ENCODE results near the gene HAGHL. TPM values are rescaled to one million over a fixed set of nuclear protein-coding genes. Genes with fewer than 3 reads are reported as not detected.
A peak's percentile ranks its signal among the peaks of the same experiment; 100 is the strongest.

HAGHL gene
- polyA plus RNA-seq, 2 of the 4 experiments (the other 2 are of a cell fraction): 4.4 to 22.0 TPM

DNA sequence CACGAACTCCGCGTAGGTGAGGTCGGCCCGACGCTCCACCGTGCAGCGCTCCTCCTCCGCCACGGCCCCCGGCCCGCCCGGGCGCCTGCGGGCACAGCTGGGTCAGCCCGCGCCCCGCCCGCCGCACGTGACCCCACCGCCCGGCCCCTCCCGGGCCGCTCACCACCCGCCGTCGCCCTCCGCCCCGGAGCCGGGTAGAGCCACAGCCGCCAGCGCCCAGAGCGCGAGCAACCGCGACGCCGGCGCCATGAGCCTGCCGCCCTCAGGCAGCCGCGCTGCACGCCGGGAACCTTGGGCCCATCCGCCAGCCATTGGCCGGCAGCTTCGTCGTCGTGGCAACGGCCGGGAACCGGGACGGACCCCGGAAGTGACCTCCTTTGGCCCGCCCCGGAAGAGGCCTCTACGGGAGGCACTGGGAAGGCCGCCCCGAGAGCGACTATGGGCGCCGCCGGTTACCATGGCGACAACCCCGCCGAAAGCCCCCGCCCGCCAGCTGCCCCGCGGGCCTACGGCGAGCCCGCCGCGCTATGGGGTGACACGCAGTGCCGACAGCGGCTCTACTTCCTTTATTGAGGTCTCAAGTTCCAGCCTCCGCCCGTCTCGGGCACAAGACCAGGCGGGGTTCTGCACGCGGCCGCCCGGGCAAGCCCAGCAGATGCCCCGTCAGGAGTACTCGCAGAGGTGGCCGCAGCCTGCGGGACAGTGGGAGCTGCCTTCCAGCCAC, 42.7 kb upstream of the HAGHL start, which contains the start of gene JMJD8 (continued):
- 0 out of 2 replicates have a peak, but pooled peaks have one; percentile 48 for TF ChIP-seq RFX5 (IDR thresholded peaks at IDR 0.05)
- TF ChIP-seq, protein P1, sequence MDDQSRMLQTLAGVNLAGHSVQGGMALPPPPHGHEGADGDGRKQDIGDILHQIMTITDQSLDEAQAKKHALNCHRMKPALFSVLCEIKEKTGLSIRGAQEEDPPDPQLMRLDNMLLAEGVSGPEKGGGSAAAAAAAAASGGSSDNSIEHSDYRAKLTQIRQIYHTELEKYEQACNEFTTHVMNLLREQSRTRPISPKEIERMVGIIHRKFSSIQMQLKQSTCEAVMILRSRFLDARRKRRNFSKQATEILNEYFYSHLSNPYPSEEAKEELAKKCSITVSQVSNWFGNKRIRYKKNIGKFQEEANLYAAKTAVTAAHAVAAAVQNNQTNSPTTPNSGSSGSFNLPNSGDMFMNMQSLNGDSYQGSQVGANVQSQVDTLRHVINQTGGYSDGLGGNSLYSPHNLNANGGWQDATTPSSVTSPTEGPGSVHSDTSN (IDR thresholded peaks at IDR 0.05): peak; percentile 46; the same call in 1 of the 2 replicates
- TF ChIP-seq, protein P2, sequence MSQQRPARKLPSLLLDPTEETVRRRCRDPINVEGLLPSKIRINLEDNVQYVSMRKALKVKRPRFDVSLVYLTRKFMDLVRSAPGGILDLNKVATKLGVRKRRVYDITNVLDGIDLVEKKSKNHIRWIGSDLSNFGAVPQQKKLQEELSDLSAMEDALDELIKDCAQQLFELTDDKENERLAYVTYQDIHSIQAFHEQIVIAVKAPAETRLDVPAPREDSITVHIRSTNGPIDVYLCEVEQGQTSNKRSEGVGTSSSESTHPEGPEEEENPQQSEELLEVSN (IDR thresholded peaks at IDR 0.05; ENCODE audit: borderline replicate concordance, low read depth): peak; percentile 97
- 0 out of 2 replicates have a peak, but pooled peaks have one; percentile 51 for TF ChIP-seq TP53 (CRISPR knock-in tag; IDR thresholded peaks at IDR 0.05)
- no peak for TF ChIP-seq ZSCAN20 (CRISPR knock-in tag; IDR thresholded peaks at IDR 0.05)
- TF ChIP-seq SREBF2 (IDR thresholded peaks at IDR 0.05): no peak
- TF ChIP-seq, protein P3, sequence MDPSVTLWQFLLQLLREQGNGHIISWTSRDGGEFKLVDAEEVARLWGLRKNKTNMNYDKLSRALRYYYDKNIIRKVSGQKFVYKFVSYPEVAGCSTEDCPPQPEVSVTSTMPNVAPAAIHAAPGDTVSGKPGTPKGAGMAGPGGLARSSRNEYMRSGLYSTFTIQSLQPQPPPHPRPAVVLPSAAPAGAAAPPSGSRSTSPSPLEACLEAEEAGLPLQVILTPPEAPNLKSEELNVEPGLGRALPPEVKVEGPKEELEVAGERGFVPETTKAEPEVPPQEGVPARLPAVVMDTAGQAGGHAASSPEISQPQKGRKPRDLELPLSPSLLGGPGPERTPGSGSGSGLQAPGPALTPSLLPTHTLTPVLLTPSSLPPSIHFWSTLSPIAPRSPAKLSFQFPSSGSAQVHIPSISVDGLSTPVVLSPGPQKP (IDR thresholded peaks at IDR 0.05; ENCODE audit: low read depth, low read length): no peak
- TF ChIP-seq, protein P4, sequence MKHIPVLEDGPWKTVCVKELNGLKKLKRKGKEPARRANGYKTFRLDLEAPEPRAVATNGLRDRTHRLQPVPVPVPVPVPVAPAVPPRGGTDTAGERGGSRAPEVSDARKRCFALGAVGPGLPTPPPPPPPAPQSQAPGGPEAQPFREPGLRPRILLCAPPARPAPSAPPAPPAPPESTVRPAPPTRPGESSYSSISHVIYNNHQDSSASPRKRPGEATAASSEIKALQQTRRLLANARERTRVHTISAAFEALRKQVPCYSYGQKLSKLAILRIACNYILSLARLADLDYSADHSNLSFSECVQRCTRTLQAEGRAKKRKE (CRISPR knock-in tag; IDR thresholded peaks at IDR 0.05; ENCODE audit: low read depth): no peak
- no peak for TF ChIP-seq HDAC2 (IDR thresholded peaks at IDR 0.05)
- TF ChIP-seq HOXB5 (CRISPR knock-in tag; IDR thresholded peaks at IDR 0.05): peak; percentile 68; the same call in 1 of the 2 replicates
- no peak for TF ChIP-seq JUNB (IDR thresholded peaks at IDR 0.05)
- peak; percentile 67; the same call in 1 of the 2 replicates for TF ChIP-seq NPAS2 (CRISPR knock-in tag; IDR thresholded peaks at IDR 0.05; ENCODE audit: borderline replicate concordance)

DNA sequence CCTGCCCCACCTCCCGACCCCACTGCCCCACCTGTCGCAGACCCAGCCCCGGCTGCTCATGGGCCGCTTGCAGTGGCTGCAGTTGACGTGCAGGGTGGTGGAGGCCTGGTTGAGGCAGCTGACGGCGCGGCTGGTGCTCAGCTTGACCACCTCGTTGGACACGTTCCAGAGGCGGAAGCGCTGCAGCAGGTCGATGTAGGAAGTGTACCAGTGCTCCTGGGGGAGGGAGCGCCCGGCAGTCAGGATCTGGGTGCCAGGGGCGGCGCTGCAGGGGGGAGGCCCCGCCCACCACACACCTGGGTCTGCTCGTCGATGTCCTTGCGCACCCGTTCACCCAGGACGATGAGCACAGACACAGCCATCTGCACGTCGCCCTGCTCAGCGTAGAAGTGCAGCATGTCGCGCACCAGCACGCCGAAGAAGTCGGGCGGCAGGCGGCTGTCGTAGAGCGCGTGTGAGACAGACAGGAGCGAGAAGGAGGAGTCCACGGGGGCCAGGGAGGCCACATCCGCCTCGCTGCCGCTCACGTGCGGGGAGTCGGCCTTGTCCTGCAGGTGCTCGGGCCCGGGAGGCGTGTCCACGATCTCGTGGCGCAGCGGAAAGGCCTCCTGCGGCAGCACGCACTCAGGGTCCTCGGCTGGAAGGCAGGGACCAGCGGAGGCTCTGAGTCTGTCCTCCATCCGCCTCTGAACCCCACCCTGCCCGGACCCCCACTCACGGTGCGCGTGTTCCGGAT, 41.8 kb upstream of the HAGHL start:
- Histone ChIP-seq H3K4me2 (peak overlapping the region; percentile 93), H3K9me3 (no peaks in the 10 kb centered on the region), H3K27ac (peak overlapping the region; percentile 91 to 93), H3K4me1 (peaks cover 37% of the 10 kb centered on the region), H3K4me3 (peak overlapping the region; percentile 76)
- ChIA-PET POLR2A (interaction anchor here (1.7 kb wide), 1 partner anchor 10 kb away, joined by 6 read pairs; no protein-coding TSS in a partner anchor), CTCF (interaction anchor here (0.8 to 4.8 kb wide), 3 partner anchors 18 to 27 kb away, joined by 3 to 32 read pairs (median 11); partner anchors contain the start of gene RHOT2)
- 94% methylated on average over 49 of the region's 61 CpGs for WGBS (ENCODE audit: missing lambda C conversion rate)
- ATAC-seq (no peak), DNase-seq (ENCODE audit: low read depth in 1 of 2, low spot score in 1 of 2) (no peak), FAIRE-seq (no peak)
- no peak for TF ChIP-seq MYC (IDR thresholded peaks at IDR 0.05; ENCODE audit: borderline replicate concordance, low read length)
- no peak for TF ChIP-seq POLR2AphosphoS2 (conservative IDR thresholded peaks at IDR 0.05; ENCODE audit: low read length)
- no peak for TF ChIP-seq MAZ (IDR thresholded peaks at IDR 0.05; ENCODE audit: borderline replicate concordance, low read depth, low read length)
- no peak for TF ChIP-seq SMC3 (IDR thresholded peaks at IDR 0.05)
- TF ChIP-seq KDM1A (IDR thresholded peaks at IDR 0.05; ENCODE audit: low read depth): no peak
- no peak for TF ChIP-seq EP300 (IDR thresholded peaks at IDR 0.05)
- no peak for TF ChIP-seq FOSL2 (IDR thresholded peaks at IDR 0.05)
- no peak for TF ChIP-seq FOSL2 (CRISPR knock-in tag; IDR thresholded peaks at IDR 0.05)
- TF ChIP-seq, protein P5, sequence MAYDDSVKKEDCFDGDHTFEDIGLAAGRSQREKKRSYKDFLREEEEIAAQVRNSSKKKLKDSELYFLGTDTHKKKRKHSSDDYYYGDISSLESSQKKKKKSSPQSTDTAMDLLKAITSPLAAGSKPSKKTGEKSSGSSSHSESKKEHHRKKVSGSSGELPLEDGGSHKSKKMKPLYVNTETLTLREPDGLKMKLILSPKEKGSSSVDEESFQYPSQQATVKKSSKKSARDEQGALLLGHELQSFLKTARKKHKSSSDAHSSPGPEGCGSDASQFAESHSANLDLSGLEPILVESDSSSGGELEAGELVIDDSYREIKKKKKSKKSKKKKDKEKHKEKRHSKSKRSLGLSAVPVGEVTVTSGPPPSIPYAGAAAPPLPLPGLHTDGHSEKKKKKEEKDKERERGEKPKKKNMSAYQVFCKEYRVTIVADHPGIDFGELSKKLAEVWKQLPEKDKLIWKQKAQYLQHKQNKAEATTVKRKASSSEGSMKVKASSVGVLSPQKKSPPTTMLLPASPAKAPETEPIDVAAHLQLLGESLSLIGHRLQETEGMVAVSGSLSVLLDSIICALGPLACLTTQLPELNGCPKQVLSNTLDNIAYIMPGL (CRISPR knock-in tag; IDR thresholded peaks at IDR 0.05; ENCODE audit: borderline replicate concordance): no peak
- TF ChIP-seq, protein P6, sequence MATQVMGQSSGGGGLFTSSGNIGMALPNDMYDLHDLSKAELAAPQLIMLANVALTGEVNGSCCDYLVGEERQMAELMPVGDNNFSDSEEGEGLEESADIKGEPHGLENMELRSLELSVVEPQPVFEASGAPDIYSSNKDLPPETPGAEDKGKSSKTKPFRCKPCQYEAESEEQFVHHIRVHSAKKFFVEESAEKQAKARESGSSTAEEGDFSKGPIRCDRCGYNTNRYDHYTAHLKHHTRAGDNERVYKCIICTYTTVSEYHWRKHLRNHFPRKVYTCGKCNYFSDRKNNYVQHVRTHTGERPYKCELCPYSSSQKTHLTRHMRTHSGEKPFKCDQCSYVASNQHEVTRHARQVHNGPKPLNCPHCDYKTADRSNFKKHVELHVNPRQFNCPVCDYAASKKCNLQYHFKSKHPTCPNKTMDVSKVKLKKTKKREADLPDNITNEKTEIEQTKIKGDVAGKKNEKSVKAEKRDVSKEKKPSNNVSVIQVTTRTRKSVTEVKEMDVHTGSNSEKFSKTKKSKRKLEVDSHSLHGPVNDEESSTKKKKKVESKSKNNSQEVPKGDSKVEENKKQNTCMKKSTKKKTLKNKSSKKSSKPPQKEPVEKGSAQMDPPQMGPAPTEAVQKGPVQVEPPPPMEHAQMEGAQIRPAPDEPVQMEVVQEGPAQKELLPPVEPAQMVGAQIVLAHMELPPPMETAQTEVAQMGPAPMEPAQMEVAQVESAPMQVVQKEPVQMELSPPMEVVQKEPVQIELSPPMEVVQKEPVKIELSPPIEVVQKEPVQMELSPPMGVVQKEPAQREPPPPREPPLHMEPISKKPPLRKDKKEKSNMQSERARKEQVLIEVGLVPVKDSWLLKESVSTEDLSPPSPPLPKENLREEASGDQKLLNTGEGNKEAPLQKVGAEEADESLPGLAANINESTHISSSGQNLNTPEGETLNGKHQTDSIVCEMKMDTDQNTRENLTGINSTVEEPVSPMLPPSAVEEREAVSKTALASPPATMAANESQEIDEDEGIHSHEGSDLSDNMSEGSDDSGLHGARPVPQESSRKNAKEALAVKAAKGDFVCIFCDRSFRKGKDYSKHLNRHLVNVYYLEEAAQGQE (IDR thresholded peaks at IDR 0.05): no peak
- TF ChIP-seq, protein P7, sequence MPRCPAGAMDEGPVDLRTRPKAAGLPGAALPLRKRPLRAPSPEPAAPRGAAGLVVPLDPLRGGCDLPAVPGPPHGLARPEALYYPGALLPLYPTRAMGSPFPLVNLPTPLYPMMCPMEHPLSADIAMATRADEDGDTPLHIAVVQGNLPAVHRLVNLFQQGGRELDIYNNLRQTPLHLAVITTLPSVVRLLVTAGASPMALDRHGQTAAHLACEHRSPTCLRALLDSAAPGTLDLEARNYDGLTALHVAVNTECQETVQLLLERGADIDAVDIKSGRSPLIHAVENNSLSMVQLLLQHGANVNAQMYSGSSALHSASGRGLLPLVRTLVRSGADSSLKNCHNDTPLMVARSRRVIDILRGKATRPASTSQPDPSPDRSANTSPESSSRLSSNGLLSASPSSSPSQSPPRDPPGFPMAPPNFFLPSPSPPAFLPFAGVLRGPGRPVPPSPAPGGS (IDR thresholded peaks at IDR 0.05): no peak
- no peak for TF ChIP-seq NR3C1 (IDR thresholded peaks at IDR 0.05)
- TF ChIP-seq TFCP2L1 (CRISPR knock-in tag; IDR thresholded peaks at IDR 0.05): no peak
- TF ChIP-seq HEYL (CRISPR knock-in tag; IDR thresholded peaks at IDR 0.05): no peak
- TF ChIP-seq RFX5 (IDR thresholded peaks at IDR 0.05): no peak
